ENCODE measurements around the gene MYNN.

Gene MYNN

DNA sequence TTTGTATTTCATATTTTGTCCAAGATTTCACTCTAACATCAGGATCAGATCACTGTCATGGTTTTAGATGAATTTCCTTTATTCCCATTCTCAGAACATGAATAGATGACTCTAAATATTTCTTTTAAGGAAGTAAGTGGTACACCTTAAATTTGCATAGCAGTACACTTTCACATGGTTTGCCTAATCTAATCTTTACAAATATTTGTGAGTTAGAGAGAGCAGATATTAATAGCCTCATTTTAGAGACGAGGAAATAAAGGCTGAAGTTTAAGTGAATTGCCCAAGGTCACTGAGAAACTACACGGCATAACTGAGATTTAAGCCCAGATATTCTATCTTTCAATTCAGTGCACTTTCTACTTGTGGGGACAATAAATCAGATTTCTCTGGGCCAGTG, 22.5 kb upstream of the MYNN start:
- Histone ChIP-seq H3K27me3 (replicated peaks) (no peaks in the 10 kb centered on the region), H3K27ac (no peak overlapping the region), H3K36me3 (replicated peaks) (no peaks in the 10 kb centered on the region), H3K4me3 (ENCODE audit: low read depth, low read length) (no peak overlapping the region)
- in situ Hi-C loops (cut with HindIII; ENCODE audit: low pct_ligation_motif_present, low sequenced_read_pairs): no loop called here
- TF ChIP-seq, protein P1, sequence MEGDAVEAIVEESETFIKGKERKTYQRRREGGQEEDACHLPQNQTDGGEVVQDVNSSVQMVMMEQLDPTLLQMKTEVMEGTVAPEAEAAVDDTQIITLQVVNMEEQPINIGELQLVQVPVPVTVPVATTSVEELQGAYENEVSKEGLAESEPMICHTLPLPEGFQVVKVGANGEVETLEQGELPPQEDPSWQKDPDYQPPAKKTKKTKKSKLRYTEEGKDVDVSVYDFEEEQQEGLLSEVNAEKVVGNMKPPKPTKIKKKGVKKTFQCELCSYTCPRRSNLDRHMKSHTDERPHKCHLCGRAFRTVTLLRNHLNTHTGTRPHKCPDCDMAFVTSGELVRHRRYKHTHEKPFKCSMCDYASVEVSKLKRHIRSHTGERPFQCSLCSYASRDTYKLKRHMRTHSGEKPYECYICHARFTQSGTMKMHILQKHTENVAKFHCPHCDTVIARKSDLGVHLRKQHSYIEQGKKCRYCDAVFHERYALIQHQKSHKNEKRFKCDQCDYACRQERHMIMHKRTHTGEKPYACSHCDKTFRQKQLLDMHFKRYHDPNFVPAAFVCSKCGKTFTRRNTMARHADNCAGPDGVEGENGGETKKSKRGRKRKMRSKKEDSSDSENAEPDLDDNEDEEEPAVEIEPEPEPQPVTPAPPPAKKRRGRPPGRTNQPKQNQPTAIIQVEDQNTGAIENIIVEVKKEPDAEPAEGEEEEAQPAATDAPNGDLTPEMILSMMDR (IDR thresholded peaks at IDR 0.05; ENCODE audit: low read depth, low read length, missing control alignments): no peak
- no peak for DNase-seq

DNA sequence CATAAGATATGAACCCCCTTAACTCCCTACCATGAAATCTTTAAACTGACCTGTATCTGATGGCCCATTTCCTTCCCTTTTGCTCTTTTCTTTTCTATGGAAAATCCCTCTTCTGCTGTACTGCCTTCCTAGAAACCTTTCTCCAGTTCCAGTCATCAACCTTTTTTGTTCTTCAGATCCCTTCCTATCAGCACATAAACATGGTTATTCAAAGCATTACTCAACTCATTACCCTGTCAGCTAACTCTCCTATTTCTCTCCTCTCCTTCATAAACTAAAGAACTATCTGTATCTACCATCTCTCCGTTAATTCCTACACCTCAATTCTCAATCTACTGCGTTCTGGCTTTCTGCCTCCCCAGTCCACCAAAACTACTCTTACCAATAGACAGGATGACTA, 21.3 kb upstream of the MYNN start:
- in situ Hi-C loops (cut with HindIII; ENCODE audit: low pct_ligation_motif_present, low sequenced_read_pairs): no loop called here
- TF ChIP-seq, protein P1 (IDR thresholded peaks at IDR 0.05; ENCODE audit: low read depth, low read length, missing control alignments): no peak
- no peak for DNase-seq

DNA sequence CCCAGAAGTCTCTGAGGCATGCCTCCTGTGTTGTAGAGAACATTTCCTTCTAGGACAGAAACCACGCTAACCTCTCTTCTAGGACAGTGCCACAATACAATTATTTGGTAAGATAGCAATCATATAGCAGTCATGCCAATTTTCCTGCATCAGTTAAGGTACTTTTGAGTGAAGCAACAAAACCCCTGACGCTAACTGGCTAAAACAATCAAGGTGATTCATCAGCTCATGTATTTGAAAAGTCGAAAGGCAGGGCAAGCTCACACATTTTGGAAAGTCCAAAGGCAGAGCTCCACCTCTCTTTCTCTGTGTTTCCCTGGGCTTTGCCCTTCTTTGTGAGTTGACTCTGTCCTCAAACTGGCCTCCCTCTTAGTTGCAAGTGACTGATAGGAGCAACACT, 18.5 kb upstream of the MYNN start:
- in situ Hi-C loops (cut with HindIII; ENCODE audit: low pct_ligation_motif_present, low sequenced_read_pairs): no loop called here
- no peaks in the 10 kb centered on the region for H3K27me3 ChIP-seq (replicated peaks)
- no peaks in the 10 kb centered on the region for H3K36me3 ChIP-seq (replicated peaks)
- no peak overlapping the region for H3K4me3 ChIP-seq (ENCODE audit: low read depth, low read length)
- H3K27ac ChIP-seq: no peak overlapping the region
- DNase-seq: no peak
- TF ChIP-seq, protein P1 (IDR thresholded peaks at IDR 0.05; ENCODE audit: low read depth, low read length, missing control alignments): no peak

More for the DNA sequence above, 21.3 kb upstream of the MYNN start:
- Histone ChIP-seq H3K27me3 (replicated peaks) (no peaks in the 10 kb centered on the region), H3K27ac (no peak overlapping the region), H3K36me3 (replicated peaks) (no peaks in the 10 kb centered on the region), H3K4me3 (ENCODE audit: low read depth, low read length) (no peak overlapping the region)

DNA sequence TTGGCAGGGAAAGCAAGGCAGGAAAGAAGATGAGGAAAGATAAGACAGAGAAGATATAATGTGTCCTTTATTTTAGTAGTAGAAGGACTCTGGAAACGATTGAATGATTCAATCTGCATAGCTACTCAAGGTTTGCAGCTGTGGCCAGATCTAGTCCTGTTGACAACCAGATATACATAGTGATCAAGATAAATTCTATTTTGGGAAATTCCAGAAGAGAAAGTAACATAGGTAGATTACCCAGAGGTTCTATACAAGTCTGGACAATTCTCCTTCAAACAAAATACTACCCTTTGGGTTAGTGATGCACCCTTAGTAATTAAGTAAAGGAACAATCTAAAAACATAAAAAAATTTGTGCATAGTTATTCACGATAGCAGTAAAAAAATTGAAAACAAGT, 17.7 kb upstream of the MYNN start:
- Histone ChIP-seq H3K36me3 (replicated peaks) (no peaks in the 10 kb centered on the region), H3K27me3 (replicated peaks) (no peaks in the 10 kb centered on the region), H3K27ac (no peak overlapping the region), H3K4me3 (ENCODE audit: low read depth, low read length) (no peak overlapping the region)
- in situ Hi-C loops (cut with HindIII; ENCODE audit: low pct_ligation_motif_present, low sequenced_read_pairs): no loop called here
- TF ChIP-seq, protein P1 (IDR thresholded peaks at IDR 0.05; ENCODE audit: low read depth, low read length, missing control alignments): no peak
- no peak for DNase-seq

DNA sequence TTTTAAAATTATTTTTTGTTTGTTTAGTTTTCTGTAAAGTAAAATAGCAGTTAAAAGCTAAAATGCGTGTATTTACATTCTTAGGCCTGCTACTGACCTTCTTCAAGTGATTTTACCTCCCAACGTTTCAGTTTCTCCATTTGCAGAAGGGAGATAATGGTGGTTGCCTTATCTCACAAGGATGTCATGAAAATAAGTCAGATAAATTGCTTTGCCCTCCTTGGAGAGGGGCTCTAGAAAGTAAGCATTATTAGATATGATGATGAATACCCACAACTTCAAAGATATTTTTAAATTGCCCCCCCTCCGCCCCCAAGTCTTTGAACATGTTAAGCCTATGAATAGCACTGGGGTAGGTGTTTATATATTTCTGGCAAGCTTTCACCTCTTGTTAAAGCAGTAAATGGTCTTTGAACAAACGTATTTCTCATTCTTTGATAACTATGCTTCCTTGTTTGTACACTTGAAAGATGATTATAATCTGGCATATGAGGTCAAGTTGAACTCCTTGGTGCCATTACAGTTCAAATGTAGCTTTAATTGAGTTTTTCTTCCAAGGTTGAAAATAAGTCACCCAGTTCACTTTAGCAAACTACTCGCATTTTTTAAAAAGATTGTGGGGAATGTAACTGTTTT, 14.7 kb upstream of the MYNN start:
- in situ Hi-C loops (cut with HindIII; ENCODE audit: low pct_ligation_motif_present, low sequenced_read_pairs): no loop called here
- TF ChIP-seq, protein P1 (IDR thresholded peaks at IDR 0.05; ENCODE audit: low read depth, low read length, missing control alignments): no peak

DNA sequence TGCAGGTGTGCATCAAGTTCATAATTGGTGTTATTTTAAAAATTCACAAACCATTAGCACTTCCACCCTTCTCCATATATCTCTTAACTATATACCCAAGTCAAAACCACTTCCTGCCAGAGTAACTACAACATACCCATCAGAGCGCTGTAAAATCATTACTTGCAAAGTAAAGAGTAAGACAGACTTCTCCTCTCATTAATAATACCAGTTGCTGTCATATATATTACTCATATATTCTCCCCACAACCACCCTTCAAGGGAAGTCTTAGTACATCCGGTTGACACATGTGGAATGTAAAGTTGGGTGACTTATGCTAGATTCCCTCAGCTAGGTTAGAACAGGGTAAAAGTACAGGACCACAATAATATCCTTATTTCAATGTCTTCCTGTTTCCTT, 13.9 kb upstream of the MYNN start:
- Histone ChIP-seq H3K4me3 (ENCODE audit: low read depth, low read length) (no peak overlapping the region), H3K36me3 (replicated peaks) (no peaks in the 10 kb centered on the region), H3K27me3 (replicated peaks) (no peaks in the 10 kb centered on the region), H3K27ac (peak overlapping the region; percentile 13)
- in situ Hi-C loops (cut with HindIII; ENCODE audit: low pct_ligation_motif_present, low sequenced_read_pairs): no loop called here
- DNase-seq: peak; percentile 43
- TF ChIP-seq, protein P1 (IDR thresholded peaks at IDR 0.05; ENCODE audit: low read depth, low read length, missing control alignments): no peak

More for the DNA sequence above, 14.7 kb upstream of the MYNN start:
- no peak for DNase-seq
- Histone ChIP-seq H3K36me3 (replicated peaks) (no peaks in the 10 kb centered on the region), H3K4me3 (ENCODE audit: low read depth, low read length) (no peak overlapping the region), H3K27ac (no peak overlapping the region), H3K27me3 (replicated peaks) (no peaks in the 10 kb centered on the region)
